ENCODE results near the gene VAV3.
A peak's percentile ranks its signal among the peaks of the same experiment; 100 is the strongest.
"Not testable (repeated sequence)": the region's sequence is repeated elsewhere in the genome, so short reads cannot be mapped to it uniquely, and the experiment has no call there.

Gene VAV3, protein sequence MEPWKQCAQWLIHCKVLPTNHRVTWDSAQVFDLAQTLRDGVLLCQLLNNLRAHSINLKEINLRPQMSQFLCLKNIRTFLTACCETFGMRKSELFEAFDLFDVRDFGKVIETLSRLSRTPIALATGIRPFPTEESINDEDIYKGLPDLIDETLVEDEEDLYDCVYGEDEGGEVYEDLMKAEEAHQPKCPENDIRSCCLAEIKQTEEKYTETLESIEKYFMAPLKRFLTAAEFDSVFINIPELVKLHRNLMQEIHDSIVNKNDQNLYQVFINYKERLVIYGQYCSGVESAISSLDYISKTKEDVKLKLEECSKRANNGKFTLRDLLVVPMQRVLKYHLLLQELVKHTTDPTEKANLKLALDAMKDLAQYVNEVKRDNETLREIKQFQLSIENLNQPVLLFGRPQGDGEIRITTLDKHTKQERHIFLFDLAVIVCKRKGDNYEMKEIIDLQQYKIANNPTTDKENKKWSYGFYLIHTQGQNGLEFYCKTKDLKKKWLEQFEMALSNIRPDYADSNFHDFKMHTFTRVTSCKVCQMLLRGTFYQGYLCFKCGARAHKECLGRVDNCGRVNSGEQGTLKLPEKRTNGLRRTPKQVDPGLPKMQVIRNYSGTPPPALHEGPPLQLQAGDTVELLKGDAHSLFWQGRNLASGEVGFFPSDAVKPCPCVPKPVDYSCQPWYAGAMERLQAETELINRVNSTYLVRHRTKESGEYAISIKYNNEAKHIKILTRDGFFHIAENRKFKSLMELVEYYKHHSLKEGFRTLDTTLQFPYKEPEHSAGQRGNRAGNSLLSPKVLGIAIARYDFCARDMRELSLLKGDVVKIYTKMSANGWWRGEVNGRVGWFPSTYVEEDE

DNA sequence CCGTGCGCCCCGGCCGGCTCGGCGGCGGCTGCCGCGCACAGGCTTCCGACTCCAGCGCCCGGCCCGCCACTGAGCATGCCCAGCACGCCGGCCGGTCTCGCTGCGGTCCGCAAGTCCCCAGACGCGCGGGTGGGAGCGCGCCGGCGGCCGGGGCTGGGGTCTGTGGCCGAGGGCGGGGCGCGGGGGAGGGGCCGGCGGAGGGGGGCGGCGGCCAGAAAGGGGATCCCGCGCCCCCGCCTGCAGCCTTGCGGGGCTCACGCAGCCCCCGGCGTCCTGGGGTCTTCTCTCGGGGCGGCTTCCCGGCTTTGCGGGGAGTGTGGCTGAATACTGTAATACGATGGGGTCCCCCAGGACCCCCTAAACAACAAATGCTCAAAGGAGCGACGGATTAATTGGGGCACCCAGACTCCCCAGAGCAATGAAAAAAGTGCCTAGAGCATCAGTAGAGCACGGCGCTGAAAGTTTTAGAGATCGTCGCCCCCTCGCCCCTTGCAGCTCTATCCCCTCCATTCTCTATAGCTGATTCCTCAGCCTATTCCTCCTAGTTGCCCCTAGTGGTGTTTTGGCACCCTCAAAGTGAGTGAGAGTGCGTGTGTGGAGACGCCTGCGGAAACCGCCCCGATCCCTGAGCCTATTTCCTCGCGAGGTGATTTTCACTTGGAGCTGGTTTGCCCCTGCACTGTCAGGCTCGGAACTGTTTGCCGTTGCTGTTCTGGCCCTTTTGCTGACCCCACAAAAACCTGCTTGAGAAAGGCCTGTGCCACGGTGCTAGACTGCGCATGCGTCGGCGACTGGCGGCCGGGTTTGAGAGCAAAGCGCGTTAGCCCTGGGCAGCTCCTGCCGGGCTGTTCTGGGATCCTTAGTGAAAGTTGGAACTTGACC, at the start of gene VAV3:
Gene VAV3 (minus strand): TSS at position 71 of the 882 bp plus-strand sequence. CDS start 311 bp downstream, outside the sequence.
- DNase-seq, result peak; percentile 60

DNA sequence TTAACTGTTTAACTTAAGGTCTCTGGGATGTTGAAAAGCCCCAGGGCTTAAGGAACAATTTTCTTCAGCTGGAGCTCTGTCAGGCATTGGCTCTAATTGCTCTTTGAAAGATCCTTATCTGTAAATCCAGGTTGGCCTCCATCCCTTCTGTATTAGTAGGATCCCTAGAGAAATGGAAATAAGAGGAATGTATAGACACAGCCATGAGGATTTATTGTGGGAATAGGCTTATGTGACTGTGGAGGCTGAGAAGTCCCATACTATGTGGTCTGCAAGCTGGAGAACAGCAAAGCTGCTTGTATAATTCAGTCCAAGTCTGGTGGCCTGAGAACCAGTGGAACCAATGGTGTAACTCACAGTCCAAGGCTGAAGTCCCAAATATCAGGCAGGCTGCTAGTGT, 47.6 kb upstream of the VAV3 start:
- peak; percentile 26 for DNase-seq

DNA sequence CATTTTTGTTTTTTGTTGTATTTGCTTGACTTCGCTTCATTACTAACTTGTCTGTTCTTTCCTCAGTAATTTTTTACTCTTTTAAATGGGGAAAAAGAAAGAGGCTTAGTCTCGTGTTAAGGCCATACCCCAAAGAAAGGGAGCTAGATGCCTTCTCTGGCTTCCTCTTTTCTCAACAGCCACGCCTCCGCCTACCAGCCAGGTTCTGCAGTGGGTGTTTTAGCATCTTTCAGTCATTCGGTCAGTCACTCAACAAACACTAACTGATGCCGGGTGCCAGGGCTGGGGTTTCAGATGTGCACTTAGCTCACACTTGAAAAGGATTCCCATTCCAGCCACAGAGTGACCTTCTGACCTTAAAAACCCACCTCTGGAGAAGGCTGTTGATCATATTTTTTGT, 46.3 kb upstream of the VAV3 start:
- DNase-seq, result no peak

DNA sequence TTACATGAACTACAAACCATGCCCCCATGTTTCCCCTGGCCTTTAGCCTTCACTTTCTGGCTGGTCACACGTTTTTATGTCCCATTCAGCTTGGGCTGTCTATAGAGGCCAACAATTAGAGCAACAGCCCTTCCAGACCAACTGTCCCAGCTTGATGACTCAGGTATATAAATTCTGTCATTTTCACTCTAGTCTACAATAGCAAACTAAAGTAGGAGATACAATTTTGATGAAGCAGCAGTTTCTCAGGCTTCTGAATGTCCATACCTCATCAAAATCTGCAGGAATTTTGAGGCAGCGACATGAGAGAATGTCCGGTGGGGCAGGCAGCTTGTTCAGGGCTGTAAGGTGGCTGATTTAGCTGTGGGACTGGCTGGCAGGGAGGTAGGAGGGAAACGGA, 45.6 kb upstream of the VAV3 start:
- no peak for DNase-seq

DNA sequence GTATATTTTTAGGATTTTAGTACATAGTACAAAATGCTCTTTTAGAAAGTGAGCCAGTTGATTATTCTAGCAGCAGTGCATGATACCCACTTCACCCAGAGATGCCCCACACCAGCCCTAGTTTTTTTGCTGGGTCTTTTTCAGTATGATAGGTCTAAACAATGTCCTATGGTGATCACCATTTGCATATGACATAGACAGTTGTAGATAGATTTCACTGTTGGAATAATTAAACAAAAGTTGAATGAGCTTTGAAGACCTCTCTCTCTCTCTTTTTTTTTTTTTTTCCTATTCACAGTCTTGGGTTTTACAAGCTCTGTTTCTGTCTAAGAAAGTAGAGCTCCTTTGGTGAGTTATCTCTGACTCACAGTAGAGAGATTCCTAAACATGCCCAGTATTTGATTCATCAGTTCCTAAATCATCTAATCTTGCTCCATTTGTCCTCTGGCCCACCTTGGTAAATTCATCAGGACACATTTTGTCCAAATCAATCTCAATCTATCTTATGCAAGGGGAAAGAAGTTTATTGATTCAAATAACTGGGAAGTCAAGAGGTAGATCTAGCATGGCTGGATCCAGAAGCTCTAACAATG, 44.7 kb upstream of the VAV3 start:
- DNase-seq, result no peak

DNA sequence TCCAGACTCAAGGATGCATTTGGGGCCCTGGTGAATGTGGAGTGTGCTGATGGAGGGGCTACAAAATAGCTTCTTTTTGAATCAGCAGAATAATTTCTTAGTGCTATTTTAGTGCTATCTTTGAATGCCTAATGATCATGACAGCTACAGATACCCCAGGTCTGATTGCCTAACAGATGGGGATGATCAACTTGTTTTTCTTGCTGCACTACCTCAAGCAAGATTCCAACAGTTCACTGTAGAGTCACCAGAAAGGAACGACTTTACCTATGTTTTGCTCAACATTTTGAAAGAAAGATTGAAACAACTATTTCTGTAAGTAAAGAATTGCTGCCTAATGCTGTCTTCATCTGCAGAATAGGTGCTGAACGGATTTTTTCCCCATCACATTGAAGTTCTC, 42.6 kb upstream of the VAV3 start:
- no peak for DNase-seq

DNA sequence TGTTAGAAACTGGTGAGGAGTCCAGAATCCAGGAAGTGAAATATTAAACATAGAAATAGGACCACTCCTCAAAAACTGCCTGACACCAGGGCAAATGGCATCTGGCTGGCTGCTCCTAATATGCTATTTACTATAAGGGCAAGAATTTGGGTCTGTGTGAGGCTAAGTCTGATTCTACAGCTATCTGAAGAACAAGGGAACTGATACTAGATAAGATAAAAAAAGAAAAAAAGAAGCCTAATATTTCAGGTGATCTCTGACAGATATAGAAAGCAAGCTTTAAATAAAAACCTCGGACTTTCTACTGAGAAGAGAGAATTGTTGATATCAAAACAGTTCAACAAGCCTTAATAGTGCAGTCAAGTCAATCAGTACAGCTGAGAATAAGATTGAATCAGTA, 42.1 kb upstream of the VAV3 start:
- DNase-seq, result no peak

DNA sequence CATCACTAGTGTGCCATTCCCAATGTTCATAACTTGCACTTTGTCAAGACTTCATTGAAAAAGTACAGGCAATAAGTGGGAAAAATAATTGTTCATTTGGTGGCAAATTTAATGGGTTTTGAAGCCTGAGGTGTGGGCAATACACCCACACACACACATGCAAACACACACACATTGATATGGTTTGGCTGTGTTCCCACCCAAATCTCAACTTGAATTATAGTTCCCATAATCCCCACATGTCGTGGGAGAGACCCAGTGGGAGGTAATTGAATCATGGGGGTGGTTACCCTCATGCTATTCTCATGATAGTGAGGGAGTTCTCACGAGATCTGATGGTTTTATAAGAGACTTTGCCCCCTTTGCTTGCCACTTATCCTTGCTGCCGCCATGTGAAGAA, 39.9 kb upstream of the VAV3 start:
- not testable (repeated sequence) for DNase-seq

DNA sequence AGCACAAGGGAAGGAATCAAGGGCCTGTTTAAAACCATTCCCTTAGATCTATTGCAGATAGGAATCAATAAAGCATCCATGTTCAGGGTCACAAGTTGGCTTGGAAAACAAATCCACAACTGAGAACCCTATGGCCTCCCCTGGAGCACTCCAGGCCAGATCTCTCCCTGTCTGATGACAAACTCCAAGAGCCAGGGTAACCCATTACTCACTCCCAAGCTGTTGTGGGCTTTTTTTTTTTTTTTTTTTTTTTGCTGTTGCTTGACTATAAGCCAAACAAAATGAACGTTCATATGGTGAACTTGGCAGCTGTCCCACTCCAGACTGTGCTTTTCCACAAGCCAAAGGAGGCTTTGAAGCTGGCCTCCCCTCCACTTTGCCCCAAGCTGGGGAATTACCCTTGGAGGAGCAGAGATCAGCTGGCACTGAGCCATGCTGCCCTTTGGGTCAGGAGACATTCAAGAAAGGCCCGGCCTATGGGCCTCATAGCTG, 35.7 kb upstream of the VAV3 start:
- DNase-seq, result peak; percentile 87

DNA sequence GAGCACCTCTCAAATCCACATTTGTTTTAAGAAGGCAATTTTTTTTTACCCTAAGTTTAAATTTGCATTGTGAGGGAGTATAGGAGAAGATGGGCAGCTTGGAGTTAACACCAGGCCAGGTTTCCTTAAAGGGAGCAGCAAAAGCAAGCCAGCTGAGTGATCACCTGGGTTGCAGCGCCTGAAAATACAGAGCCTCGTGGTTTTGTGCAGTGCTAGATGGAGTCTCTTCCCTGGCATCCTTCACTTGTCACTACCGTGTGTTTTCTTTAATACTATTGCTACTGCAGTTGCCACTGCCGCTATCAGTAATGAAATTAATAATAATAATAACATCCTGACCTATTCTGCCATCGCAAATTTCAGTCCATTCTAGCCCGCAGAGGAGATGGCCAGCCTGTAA, 35.2 kb upstream of the VAV3 start:
- no peak for DNase-seq

DNA sequence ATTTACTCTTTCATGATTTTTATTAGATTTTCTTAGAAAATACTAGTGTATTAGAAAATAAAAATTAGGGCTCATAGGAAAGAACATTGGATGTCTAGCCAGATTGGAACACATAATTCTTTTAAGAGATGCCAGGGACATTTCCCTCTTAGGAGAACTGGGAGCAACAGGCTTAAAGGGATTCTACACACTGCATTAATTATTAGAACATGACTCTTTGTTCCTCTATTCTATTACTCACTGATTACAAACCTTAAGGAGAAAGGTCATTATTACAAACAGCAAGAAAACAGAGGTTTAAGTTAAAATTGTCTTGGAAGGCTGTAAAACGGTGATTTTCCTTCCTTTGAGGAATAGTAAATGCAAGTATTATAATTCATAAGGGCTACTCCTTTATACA, 32.9 kb upstream of the VAV3 start:
- no peak for DNase-seq

DNA sequence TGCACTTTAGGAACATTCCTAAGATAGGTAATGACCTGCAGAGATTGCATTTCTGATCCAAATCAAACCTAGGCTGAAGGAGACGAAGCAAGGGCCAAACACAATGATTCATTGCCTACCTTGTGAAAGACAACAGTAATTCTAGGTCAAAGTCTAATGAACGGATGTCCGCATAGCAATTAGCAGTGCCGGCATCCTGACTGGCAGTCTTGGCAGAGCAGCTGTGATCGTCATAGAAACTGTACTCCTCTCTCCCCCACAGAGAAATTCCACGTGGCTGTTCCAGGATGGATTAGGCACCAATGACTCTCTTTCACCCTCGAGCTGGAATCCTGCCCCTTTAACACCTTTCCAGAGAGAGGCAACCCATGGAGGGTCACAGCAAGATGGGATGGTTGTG, 28.9 kb upstream of the VAV3 start:
- DNase-seq, result peak; percentile 15

DNA sequence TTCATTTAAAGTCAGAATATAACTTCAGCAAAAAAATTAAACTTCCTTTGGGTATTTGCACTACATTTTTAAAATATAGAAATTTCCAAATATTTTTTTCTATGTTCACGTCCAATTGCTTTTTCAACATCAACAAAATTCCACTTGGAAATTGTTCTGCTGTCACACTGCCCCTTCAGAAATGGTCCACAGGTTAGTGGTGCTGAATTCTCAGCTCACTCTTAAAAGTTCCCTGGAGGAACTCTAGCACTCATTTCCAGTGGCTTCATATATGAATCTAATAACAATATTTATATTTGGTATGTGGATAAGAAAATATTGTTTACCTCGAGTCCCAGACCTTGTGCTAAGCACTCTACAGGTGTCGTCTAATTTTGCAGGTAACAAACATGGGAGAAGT, 27.4 kb upstream of the VAV3 start:
- DNase-seq, result no peak

DNA sequence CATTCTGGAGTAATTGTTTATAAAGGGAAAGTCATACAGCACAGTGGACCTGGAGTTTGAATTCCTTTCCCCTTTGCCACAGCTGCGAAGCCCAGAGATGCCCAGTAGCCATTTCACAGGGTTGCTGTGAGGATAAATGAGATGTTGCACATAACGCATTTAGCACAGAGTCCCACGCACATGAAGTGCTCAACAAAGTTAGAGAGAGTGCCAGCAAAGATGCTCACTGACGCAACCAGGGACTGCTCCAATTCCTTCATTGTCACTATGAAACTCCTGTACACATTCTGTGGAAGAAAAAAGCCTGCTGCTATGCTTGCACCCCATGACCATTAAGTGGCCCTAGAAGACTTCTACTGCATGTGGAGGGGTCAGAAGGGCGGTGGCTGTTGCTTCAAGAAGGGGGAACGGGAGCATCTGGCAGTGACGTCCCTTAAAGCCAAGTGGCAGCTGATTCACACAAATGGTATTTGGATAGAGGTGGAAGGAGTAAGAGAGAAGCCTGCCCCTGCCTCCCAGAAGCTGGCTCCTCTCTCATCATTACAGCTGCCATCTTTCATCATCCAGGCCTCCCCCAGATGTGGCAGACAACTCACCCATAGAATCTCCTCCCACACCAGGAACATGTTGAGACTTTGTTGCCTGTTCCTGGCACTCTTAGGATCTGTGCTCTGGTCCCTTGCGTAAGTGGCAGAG, 26.5 kb upstream of the VAV3 start:
- DNase-seq, result no peak

DNA sequence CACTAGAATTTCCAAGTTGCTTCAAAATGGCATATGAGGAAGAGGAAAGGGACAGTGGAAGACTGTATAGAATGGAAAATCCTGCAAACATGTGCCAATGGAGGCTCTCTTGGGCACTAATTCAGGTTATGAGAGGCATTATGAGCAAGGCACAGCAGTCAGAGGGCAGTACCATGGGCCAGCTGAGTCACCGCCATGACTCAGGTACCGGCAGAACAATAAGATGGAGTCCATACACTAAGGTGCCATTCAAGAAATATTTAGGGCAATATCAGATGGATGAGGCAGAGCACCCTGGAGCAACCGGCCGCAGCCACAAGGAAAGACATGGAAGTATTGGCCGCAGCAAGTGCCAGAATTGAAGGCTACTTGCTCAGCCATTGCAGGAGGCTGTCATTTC, 25.6 kb upstream of the VAV3 start:
- no peak for DNase-seq

DNA sequence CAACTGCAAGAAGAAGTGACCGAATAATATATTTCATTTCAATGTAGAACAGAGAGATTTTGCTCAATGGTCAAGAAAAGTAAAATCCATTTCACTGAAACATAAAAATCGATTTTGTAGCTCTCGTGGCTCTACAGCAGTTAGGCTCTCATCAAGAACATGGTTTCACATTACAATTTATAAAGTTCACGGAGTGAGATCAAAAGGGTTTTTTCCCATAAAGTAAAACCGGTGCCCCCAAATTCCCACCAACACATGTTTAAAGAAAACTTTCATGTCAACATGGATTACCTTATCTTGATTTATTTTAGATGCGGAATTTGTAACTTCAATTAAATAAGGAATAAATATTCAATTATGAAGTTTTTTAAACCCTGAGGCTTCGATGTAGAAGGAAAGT, 16.3 kb upstream of the VAV3 start:
- no peak for DNase-seq

DNA sequence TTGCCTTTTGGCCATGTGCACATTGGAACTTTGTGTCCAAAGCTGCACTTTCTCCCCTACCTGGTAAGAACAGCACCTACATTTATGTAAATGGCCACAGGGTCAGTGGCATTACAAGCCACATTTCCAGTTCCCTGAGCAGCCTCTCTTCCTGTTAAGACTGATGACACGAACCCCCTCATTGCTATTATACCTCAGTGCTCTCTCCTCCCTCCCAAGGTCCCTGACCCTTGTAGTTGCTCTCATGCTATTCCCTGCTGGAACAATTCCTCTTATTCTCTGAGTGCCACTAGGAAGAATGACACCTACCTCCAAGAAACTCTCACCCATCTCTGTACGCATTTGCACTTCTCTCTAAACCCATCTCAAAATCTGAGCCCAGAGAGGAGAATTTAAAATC, 14.9 kb upstream of the VAV3 start:
- no peak for DNase-seq

DNA sequence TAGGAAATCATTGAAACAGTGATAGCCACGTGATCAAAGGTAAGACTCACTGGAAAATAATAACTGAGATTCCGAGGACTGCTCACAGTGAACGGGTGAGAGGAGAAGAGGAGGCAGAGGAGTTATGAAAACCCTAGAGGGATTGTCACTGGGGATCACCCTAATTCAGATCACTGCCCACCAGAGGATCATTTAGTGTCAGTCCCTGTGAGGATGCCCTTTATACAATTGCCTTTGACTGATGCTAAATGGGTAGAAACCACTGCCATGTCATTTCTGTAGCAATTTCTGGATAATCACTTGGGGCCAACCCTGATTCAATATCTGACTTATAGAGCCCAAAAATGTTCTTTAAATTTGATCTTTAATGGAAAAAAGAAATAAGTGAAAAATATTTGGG, 14.1 kb upstream of the VAV3 start:
- DNase-seq, result no peak

DNA sequence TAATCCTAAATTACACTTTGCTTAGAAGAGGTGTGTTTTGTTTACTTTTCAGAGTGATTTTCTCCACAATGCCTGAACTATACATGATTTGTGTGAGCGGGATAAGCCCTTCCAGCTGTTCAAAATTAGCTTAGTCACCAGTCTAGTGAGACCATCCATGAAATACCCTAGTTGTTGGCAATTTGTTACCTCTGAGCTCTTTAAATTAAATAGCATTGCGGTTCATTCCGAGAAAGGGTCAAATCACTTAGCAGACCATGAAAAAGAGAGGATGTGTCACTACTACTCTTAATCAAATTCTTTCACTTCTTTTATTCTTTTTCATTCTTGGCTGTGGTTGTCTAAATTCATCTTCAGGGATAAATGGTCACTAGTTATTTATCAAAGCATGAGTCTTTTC, 11.9 kb upstream of the VAV3 start:
- DNase-seq, result no peak

DNA sequence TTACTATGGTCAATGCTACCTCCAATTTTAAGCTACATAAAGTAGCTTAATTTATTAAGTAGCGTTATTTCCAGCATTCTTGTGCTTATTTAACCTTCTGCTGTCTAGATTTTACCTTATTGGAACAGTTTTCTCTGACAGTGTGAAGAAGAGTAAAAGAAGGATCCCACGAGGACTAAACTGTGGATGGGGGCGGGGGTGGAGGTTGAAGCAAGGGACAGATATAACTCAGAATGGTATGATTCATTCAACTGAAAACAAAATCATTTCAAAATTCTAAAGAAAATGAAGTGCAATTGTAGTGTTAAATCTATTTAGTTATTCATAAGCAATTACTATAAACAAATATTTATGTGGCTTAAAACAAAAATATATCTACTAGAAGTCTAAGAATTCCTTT, 11.5 kb upstream of the VAV3 start:
- DNase-seq, result no peak

DNA sequence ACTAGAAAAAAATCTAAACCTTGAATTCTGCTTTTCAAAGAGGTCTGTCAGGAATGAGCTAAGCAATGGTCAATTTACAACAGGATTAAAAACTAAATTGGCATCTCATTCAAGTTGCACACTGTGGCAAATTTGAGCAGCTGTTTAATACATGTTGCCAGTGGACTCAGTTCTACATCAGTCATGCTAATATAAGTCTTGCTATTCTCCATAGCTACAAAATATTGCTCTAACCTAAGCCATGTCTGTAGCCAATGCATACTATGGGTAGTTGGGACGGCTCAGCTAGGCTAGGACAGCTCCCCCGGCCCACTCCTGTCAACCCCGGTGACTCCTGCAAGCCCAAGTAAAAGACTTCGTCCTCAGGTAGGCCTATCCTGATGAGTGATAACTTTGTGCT, 10.9 kb upstream of the VAV3 start:
- no peak for DNase-seq

DNA sequence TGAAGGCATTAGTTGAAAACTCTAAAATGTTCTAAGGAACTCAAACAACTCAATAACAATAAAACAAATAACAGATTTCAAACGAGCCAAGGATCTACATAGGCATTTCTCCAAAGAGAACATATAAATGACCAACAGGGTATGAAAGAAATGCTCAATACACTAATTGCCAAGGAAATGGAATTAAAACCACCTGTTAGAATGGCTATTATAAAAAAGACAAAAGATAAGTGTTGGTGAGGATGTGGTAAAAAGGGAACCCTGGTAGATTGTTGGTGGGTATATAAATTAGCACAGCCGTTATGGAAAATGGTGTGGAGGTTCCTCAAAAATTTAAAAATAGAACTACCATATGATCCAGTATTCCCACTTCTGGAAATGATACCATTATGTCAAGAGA, 9.1 kb upstream of the VAV3 start:
- DNase-seq, result no peak

All from DMS 273 treated with DMSO at 0.1 percent for 48 hours (cell line).